ENCODE data around the gene PAPSS1. TPM values are rescaled to one million over a fixed set of nuclear protein-coding genes. Genes with fewer than 3 reads are reported as not detected.

The PAPSS1 gene
- total RNA-seq, 1 donor from 2014 or later: 13.8 TPM

DNA sequence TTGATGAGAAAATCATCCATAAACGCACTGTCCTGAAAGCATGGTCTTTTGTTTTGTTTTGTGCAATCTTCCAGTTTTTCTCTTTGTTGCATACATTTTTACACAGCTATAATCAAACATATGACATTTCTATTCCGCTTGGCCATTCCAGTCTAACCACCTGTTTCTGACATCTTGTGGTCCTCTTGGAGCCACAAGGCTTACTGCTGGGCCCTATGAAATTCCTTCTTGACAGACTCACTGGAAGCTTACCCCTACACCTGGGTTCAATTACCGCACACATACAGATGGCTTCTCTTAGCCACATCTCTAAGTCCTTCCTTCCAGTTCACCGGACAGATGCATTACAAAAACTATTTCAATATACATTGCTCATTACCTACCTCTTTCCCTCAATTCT lies 72.4 kb downstream of the PAPSS1 start:
- no peak for DNase-seq (ENCODE audit: low spot score)
- intact Hi-C loops (cut with DNase I): no loop called here

- intact Hi-C loops (cut with DNase I): no loop called here
- DNase-seq (ENCODE audit: low spot score): no peak
These were observed 74.4 kb downstream of the PAPSS1 start for GRCh38 chr4:107645604-107646003.

DNA sequence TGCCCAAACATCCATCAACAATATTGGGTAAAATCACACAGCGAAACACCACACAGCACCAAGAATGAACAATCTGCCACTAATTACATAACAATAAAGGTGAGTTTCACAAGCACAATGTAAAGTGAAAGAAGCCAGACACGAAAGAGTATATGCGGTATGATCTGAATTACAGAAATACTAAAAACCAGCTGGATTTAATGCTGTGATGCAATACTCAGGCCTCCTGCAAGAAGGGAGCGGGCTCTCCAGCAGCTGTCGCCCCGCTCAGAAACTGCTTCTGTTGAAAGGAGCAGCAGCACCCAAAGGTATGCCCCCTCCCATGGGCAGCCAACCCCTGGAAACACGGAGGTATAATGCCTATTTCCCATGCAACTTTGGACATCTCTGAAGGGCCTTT lies 77.0 kb downstream of the PAPSS1 start:
- DNase-seq (ENCODE audit: low spot score): no peak

GRCh38 chr4:107640878-107641277 lies 79.2 kb downstream of the PAPSS1 start:
- intact Hi-C loops (cut with DNase I): no loop called here
- DNase-seq (ENCODE audit: low spot score): no peak

More for the DNA sequence above, 77.0 kb downstream of the PAPSS1 start:
- intact Hi-C loops (cut with DNase I): no loop called here

GRCh38 chr4:107640197-107640596 lies 79.8 kb downstream of the PAPSS1 start:
- DNase-seq (ENCODE audit: low spot score): no peak

GRCh38 chr4:107635735-107636134 lies 84.3 kb downstream of the PAPSS1 start:
- no peak for DNase-seq (ENCODE audit: low spot score)
- intact Hi-C loops (cut with DNase I): no loop called here

More at GRCh38 chr4:107640197-107640596, 79.8 kb downstream of the PAPSS1 start:
- intact Hi-C loops (cut with DNase I): no loop called here

- no peak for DNase-seq (ENCODE audit: low spot score)
- intact Hi-C loops (cut with DNase I): no loop called here
These were observed 88.5 kb downstream of the PAPSS1 start for GRCh38 chr4:107631560-107631959.

GRCh38 chr4:107630185-107630705 lies 89.8 kb downstream of the PAPSS1 start:
- DNase-seq (ENCODE audit: low spot score): no peak
- intact Hi-C loops (cut with DNase I): no loop called here

GRCh38 chr4:107629318-107629717 lies 90.7 kb downstream of the PAPSS1 start:
- intact Hi-C loops (cut with DNase I): no loop called here
- no peak for DNase-seq (ENCODE audit: low spot score)

GRCh38 chr4:107625391-107625902 lies 94.6 kb downstream of the PAPSS1 start:
- intact Hi-C loops (cut with DNase I): no loop called here
- DNase-seq (ENCODE audit: low spot score): no peak

GRCh38 chr4:107624024-107624423 lies 96.0 kb downstream of the PAPSS1 start:
- DNase-seq (ENCODE audit: low spot score): no peak
- intact Hi-C loops (cut with DNase I): no loop called here

GRCh38 chr4:107622006-107622405 lies 98.0 kb downstream of the PAPSS1 start:
- intact Hi-C loops (cut with DNase I): no loop called here
- no peak for DNase-seq (ENCODE audit: low spot score)

DNA sequence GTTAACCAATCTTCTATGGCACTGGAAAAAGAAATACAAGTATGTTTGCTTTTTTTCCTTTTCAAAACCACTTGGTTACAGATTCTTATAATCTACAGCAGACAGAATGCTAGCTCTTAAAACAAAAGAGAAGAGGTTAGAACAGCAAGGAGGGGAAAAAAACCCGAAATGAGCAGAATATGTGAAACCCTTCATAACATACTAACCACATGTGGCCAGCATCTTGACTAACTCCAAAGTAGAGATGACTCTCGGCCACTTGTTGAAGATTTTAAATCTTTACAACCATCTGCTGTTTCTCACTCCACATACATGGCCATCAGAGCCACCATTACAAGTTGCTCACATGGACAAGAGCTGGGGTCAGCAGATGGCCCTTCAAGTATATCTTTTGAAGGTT lies 100.3 kb downstream of the PAPSS1 start:
- intact Hi-C loops (cut with DNase I): no loop called here
- no peak for DNase-seq (ENCODE audit: low spot score)

GRCh38 chr4:107619066-107619465 lies 101.0 kb downstream of the PAPSS1 start:
- intact Hi-C loops (cut with DNase I): no loop called here
- DNase-seq (ENCODE audit: low spot score): no peak

GRCh38 chr4:107618656-107619055 lies 101.4 kb downstream of the PAPSS1 start:
- DNase-seq (ENCODE audit: low spot score): no peak
- intact Hi-C loops (cut with DNase I): no loop called here

DNA sequence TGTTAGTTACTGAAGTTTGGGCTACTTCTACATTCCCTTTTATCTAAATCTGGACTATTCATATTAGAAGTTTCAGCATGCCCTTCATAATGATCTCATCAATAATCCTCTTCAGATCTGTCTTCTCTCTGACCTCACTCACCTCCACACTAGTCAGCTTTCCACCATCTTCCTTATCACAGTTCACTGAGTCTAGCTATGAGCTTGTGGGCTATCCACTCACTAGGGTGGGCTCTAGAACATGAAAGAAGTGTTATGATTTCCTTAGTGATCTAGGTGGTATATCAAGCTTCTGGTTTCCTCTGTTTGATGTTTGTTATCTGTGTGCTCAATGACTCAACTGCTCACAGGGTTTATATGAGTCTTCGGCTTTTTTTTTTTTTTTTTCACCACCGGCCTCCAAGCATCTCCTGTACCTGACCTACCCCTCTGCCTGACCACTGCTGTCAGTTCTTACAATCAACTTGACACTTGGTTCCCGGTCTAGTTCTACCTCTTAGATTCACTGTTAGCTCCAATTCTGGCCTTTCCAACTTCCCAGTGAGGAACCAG lies 103.1 kb downstream of the PAPSS1 start:
- no peak for DNase-seq (ENCODE audit: low spot score)
- intact Hi-C loops (cut with DNase I): no loop called here

DNA sequence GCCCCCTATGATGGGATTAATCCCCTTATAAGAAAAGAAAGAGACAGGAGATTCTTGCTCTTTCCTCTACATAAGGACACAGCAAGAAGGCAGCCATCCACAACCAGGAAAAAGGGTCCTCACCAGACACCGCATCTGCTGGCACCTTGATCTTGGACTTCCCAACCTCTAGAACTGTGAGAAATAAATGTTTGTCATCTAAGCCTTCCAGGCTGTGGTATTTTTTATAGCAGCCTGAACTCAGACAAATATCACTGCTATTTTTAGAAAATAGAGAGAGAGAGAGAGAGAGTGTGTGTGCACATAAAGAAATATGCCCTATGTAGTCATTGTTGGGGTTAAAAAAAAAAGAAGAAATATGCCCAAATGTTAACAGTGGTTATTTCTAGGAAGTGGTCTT lies 104.2 kb downstream of the PAPSS1 start:
- intact Hi-C loops (cut with DNase I): no loop called here
- DNase-seq (ENCODE audit: low spot score): no peak

GRCh38 chr4:107603430-107603829 lies 116.6 kb downstream of the PAPSS1 start:
- intact Hi-C loops (cut with DNase I): no loop called here
- no peak for DNase-seq (ENCODE audit: low spot score)

DNA sequence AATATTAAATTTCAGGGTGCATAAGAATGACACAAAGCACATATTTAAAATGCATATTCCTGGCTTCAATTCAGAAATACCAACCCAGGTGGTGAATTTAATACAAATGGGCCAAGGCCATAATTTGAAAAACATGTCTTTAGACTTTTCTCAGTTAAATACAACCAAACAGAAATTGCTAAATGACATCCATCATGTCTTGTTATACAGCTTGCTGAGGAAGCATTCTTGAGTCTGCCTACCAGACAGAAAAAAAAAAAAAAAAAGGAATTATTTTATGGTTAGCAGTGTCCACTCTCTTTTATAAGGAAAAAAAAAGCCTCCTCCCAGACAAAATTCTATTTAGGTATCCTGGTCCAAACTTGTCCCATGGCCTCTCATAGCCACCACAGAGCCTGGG lies 119.1 kb downstream of the PAPSS1 start:
- DNase-seq (ENCODE audit: low spot score): no peak
- intact Hi-C loops (cut with DNase I): no loop called here

DNA sequence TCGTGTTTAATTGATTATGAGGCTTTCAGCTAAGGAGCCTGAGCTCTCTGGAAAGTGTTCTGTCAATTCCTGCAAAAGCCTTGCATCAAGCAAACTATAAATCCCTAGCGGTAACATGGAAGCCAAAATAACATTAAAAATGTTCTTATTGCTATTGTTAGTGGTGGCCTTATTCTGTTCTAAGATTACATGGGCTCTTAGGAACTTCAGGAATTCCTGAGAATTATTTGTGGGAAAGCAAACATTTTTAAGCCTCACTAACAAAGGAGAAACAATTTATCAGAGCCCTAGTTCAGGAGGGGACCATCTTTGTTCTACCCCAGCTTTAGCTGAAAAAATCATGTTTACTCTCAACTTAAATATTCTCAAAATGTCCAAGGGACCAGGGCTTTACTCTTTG lies 119.6 kb downstream of the PAPSS1 start:
- intact Hi-C loops (cut with DNase I): no loop called here
- no peak for DNase-seq (ENCODE audit: low spot score)

DNA sequence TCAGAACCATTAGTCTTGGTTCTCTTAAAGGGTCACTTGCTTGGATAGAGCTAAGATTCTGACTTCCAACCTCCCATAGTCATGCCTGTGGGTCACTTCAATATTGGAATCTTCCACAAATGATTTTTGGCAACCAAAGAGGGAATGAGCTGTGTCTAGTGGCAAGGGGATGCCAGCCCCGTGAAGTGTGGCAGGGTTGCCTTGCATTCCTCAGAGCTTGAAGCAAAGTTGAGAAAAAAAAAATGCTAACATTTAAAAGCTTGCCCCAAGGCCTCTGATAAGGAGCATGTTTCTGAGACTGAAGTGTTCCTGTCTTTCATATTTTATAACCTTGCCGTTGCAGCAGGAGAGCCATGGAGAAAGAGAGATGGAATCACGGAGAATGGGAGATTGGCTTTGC lies 120.2 kb downstream of the PAPSS1 start:
- intact Hi-C loops (cut with DNase I): no loop called here
- no peak for DNase-seq (ENCODE audit: low spot score)

DNA sequence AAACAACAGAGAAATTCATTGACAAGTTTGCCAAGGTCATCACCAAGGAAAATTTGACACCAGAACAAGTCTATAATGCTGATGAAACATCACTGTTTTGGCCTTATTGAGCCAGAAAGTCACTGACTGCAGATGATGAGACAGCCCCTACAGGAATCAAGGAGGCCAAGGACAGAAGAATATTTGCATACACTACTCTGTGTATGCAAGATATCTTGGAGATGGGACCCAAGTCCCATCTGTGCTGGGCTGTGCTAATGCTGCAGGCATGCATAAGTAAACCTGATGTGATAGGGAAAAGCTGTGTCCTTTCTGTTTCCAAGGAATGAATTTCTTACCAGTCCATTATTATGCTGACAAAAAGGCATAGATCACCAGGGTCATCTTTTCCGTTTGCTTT lies 126.8 kb downstream of the PAPSS1 start:
- intact Hi-C loops (cut with DNase I): no loop called here
- DNase-seq (ENCODE audit: low spot score): no peak

All from cardiac septum (tissue), 1 donor.